ENCODE measurements around the gene PPP6R2.

The PPP6R2 gene, protein sequence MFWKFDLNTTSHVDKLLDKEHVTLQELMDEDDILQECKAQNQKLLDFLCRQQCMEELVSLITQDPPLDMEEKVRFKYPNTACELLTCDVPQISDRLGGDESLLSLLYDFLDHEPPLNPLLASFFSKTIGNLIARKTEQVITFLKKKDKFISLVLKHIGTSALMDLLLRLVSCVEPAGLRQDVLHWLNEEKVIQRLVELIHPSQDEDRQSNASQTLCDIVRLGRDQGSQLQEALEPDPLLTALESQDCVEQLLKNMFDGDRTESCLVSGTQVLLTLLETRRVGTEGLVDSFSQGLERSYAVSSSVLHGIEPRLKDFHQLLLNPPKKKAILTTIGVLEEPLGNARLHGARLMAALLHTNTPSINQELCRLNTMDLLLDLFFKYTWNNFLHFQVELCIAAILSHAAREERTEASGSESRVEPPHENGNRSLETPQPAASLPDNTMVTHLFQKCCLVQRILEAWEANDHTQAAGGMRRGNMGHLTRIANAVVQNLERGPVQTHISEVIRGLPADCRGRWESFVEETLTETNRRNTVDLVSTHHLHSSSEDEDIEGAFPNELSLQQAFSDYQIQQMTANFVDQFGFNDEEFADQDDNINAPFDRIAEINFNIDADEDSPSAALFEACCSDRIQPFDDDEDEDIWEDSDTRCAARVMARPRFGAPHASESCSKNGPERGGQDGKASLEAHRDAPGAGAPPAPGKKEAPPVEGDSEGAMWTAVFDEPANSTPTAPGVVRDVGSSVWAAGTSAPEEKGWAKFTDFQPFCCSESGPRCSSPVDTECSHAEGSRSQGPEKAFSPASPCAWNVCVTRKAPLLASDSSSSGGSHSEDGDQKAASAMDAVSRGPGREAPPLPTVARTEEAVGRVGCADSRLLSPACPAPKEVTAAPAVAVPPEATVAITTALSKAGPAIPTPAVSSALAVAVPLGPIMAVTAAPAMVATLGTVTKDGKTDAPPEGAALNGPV

GRCh38 chr22:50342651-50343540, at the start of gene PPP6R2:
Gene PPP6R2 (plus strand): TSS chr22:50343327. CDS start chr22:50393909, 50,582 bp downstream.
- DNase-seq (ENCODE audit: low read depth): peak; percentile 79

GRCh38 chr22:50293441-50294318, 49.4 kb upstream of the PPP6R2 start:
- no peak for DNase-seq (ENCODE audit: low read depth)

DNA sequence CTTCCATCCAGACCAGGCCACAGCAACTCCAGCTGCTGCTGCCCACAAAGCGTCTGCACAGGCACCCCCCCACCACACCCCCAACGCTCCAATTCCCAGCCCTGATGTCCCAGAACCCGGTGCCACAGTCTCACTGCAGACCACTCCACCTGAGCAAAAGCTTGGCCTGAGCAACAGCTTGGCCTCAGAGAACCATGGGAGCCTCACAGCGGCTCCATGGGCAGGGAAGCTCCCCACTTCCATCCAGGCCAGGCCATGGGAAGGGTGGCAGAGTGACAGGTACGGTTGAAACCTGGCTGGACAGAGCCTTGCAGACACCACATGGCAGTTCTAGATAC, 48.8 kb upstream of the PPP6R2 start:
- no peak for DNase-seq (ENCODE audit: low read depth)

GRCh38 chr22:50296658-50297490, 46.3 kb upstream of the PPP6R2 start:
- no peak for DNase-seq (ENCODE audit: low read depth)

DNA sequence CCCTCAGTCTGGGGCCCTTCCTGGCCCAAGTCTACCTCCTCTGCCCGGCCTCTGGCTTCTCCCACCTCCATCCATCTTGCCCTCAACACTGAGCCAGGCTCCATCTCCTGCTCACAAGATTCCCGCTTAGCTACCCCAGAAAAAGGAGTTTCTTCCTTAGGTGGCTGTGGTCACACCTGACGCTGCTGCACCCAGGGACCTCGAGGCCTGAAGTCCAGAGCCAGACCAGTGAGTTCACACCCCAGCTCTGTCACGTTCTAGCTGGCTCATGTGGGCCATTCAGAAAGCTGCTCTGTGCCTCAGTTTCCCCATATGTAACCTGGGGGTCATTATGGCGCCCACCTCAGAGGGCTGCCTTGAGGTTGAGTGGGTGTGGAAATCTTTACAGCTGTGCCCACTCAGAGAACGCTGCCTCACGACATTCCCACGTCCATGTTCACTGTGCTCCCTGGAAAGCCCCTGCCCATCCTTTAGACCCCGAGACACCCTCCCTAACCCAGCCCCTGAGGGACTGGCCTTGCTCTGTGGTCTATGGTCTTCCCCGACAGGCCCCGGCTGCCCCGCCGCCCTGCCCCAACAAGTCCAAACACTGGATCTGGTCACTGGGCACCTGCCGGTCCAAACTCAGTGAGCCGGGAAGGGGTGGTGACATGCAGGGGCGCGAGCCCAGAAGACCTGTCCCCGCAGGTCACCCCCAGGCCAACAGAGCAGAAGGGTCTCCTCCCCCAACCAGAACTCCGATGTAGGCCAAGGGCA, 45.4 kb upstream of the PPP6R2 start:
- no peak for DNase-seq (ENCODE audit: low read depth)

GRCh38 chr22:50298266-50298637, 44.9 kb upstream of the PPP6R2 start:
- DNase-seq (ENCODE audit: low read depth): no peak

DNA sequence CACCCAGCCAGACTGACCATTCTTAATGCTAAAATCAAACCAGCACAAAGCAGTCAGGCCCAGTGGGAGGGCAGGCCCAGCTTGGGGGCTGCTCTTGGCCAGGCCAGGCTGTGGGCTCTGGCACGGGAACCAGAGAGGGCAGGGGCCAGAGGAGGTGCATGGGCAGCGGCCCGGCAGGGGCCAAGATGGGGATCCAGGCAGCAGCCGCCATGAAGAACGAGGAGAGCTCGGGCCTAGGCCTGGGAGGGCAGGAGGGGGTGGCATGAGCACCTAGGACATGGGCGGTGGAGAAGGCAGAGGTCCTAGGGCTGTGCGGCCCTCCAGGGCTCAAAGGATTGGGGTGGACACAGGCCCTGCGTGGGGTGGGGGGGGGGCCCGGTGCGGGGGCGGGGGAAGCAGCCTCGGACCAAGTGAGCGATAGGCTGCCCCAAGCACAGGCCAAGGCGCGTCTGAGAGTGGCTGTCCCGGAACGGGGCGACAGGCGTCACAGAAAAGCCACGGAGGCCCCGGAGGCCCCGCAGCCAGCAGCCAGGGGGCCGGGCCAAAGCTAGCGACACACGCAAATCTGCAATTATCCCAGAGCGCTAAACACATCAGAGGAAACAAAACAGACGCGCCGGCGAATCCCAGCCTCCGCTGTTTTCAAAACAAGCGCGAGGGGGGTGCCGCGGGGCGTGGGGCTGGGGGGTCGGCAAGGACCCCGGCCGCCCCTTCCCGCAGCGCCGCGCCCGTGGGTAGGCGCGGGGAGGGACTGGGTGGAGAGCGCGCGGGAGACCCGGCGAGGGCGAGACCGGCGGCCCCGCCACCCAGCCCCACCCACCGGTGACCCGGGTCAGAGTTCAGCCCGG, 44.0 kb upstream of the PPP6R2 start:
- DNase-seq (ENCODE audit: low read depth): no peak

GRCh38 chr22:50299785-50300619, 43.1 kb upstream of the PPP6R2 start:
- DNase-seq (ENCODE audit: low read depth): no peak

DNA sequence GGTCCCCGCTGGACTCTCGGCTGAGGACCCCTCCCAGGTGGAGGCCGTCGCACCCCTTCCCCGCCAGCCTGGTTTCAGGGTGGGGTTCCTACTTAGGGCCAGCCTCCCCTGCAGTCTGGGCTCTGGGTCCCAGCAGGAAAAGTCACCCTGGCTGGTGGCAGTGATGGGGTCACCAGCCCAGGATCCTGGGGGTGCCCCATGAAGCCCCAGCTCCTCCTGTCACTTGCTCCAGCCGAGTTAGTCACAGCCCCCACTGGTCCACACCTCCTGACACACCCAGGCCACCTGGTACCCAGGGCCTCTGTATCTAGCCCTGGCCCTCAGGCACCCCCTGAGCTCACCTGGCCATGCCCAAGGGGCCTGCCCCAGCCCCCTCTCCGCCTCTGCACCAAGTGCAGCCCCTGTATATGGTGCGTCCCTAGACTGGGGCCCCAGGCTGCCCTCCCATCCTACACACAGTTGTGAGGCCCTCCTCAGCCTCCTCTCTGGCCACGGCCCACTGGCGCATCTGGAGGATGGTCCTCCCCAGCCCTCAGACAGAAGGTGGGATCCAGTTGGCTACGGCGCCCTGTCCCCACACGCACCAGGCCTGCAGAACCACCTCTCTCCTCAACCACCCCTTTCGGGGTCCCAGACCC, 42.4 kb upstream of the PPP6R2 start:
- no peak for DNase-seq (ENCODE audit: low read depth)

DNA sequence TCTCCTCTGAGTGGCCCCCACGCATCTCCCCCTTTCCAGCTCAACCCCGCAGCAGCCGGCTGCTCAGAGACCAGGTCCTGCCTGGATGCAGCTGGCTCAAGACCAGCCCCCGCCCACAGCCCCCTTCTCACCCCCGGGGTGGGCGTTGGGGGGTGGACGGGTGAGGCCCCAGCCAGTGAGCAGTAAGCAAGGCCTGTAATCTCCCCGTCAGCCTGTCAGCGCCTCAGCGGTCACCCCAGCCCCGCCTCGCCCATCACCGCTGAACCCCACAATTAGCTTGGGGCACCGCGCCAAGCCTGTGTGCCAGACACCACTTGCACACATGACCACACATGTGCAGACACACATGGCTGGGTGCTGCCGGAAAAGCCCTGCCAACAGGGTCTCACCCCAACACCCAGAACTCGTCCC, 41.5 kb upstream of the PPP6R2 start:
- no peak for DNase-seq (ENCODE audit: low read depth)

DNA sequence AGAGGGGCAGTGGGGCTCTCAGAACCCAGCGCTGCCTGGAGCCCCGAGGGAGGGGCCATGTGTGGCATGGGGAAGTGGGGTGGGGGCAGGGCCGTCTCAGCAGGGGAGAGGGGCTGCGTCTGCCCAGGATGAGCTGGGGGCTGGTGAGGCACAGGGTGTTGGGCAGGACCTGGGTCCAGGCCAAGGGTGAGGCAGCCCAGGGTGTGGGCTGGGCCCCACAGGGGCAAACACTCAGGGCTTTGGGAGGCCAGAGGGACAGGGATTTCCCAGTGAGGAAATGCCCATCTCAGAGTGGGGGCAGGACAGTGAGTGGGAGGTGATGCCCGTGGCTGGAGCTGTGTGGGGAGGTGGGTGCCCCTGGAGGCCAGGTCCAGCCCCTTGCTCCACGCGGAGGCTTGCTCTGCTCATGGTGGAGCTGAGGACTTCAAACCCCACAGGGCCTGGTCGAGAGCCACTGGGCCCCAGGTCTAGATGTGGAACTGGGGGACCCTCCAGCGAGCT, 41.0 kb upstream of the PPP6R2 start:
- no peak for DNase-seq (ENCODE audit: low read depth)

GRCh38 chr22:50302564-50302963, 40.6 kb upstream of the PPP6R2 start:
- DNase-seq (ENCODE audit: low read depth): no peak

GRCh38 chr22:50303515-50303847, 39.6 kb upstream of the PPP6R2 start:
- no peak for DNase-seq (ENCODE audit: low read depth)

GRCh38 chr22:50303848-50304527, 39.1 kb upstream of the PPP6R2 start:
- DNase-seq (ENCODE audit: low read depth): no peak

DNA sequence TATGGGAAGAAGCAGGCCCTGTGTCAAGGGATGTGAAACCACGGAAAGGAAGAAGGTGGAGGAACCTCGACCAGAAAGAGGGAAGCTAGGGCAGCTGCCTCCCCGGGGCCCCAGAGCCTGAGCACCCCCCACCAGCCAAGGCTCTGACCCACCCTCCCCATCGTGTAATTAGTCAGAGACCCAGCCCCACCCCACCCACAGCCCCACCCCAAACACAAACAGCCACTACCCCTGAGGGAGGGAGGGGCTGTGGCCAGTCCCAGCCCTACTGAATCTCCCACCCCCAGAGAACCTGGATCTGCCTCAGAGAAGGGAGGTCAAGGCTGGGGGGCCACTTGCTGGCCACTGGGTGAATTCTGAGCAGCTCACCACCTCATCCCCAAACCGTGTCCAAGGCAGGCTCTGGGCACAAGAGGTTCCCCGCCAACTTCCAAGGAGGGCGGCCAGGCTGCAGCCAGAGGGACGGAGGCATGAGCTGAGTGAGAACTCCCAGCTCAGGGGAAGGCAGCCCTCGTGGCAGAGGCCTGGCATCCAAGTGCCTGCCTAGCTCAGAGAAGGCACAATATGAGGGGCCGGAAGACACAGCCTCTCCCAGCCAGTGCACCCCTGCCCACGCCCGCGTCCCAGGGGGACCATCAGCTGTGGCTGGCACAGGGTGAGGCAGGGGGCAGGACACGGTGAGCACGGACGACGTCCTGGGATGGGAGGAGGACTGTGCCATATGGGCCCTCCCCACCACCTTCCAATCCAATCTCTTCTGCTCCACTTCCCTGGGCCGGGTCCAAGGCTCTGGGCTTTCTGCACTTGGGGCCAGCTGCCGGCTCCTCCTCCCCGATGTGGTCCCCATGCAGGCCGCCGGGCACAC, 38.4 kb upstream of the PPP6R2 start:
- no peak for DNase-seq (ENCODE audit: low read depth)
